Panc1 (cell line): ENCODE results near the gene RPL18. TPM values are rescaled to one million over a fixed set of nuclear protein-coding genes. Genes with fewer than 3 reads are reported as not detected.

ENCODE experiments used
- ATAC-seq: fragments of 200-7000 bp; cut with Tn5 transposase; 2 replicates; pipeline ENCODE4 v1.9.1; 2020; ENCODE audit warnings: mild to moderate bottlenecking, moderate library complexity
- BruUV-seq: library from RNA; stranded (reverse); fragments of 400-500 nt; replicated peaks from 2 replicates; lab custom pipeline; 2021; lab: Mats Ljungman, UMichigan
- CTCF ChIA-PET: fragments of 300-600 bp; sonication (Branson Sonifier 250); formaldehyde crosslinking; loops from one replicate; lab custom pipeline; 2022; ENCODE audit warnings: antibody characterized with exemption; lab: Charles Lee
- POLR2A ChIA-PET: fragments of 300-600 bp; sonication (Branson Sonifier 250); formaldehyde crosslinking; loops from one replicate; lab custom pipeline; 2022; ENCODE audit warnings: antibody characterized with exemption; lab: Charles Lee
- DNase-seq: peaks from one replicate; pipeline ENCODE4 v3.0.0-alpha.2; 2010; ENCODE audit warnings: low read depth, low spot score
- H3K27ac ChIP-seq: 2 replicates; pipeline ENCODE4 v1.5.1; 2011; ENCODE audit warnings: mild to moderate bottlenecking, low read length, inconsistent platforms
- H3K27me3 ChIP-seq: fragments of 200-500 bp; sonication (Bioruptor generic); 2 replicates; pipeline ENCODE4 v1.6.0; 2014; ENCODE audit warnings: low read length, inconsistent platforms; ENCODE audit not compliant: control insufficient read depth, insufficient read depth
- H3K36me3 ChIP-seq: fragments of 200-500 bp; sonication (Bioruptor generic); 2 replicates; pipeline ENCODE4 v1.5.1; 2014; ENCODE audit warnings: inconsistent platforms, mild to moderate bottlenecking, low read length, moderate library complexity; ENCODE audit not compliant: control insufficient read depth, insufficient read depth
- H3K4me1 ChIP-seq: 2 replicates; pipeline ENCODE4 v1.5.1; 2011; ENCODE audit warnings: inconsistent platforms, mild to moderate bottlenecking, low read length, moderate library complexity; ENCODE audit not compliant: control insufficient read depth, insufficient read depth
- H3K4me3 ChIP-seq, 2 experiments: 2 replicates each; pipeline ENCODE4 v1.5.1; 2011 to 2012; ENCODE audit warnings: low read depth in 2 of 2, low read length in 2 of 2, mild to moderate bottlenecking in 2 of 2, inconsistent platforms in 1 of 2, moderate library complexity in 1 of 2
- H3K9me3 ChIP-seq: fragments of 200-500 bp; sonication (Bioruptor generic); 2 replicates; pipeline ENCODE4 v1.5.1; 2014; ENCODE audit warnings: low read depth, mild to moderate bottlenecking, inconsistent platforms, low read length, moderate library complexity; ENCODE audit not compliant: control insufficient read depth, insufficient read depth
- POLR2AphosphoS5 ChIP-seq: IDR thresholded peaks from 2 replicates; pipeline ENCODE4 v1.6.1; 2012; ENCODE audit warnings: mild to moderate bottlenecking, low read depth, low read length, moderate library complexity
- SIN3A ChIP-seq: IDR thresholded peaks from 2 replicates; pipeline ENCODE4 v1.6.1; 2012; ENCODE audit warnings: low read depth, mild to moderate bottlenecking, low read length, moderate library complexity, borderline replicate concordance; ENCODE audit not compliant: insufficient read depth
- TCF7L2 ChIP-seq: IDR thresholded peaks from 2 replicates; pipeline ENCODE4 v1.6.1; 2011; ENCODE audit warnings: mild to moderate bottlenecking, low read depth, low read length, inconsistent platforms
- in situ Hi-C: cut with HindIII; loops from 2 replicates; pipeline ENCODE4 v1.10.0; 2016; ENCODE audit warnings: low sequenced_read_pairs, low pct_unique_long_range_greater_than_20kb
- intact Hi-C: fragments of 100-400 bp; cut with micrococcal nuclease; formaldehyde crosslinking; loops from one replicate; pipeline ENCODE4 v1.10.0; 2022; ENCODE audit not compliant: unreplicated experiment
- total RNA-seq: library from RNA; stranded (reverse); gene quantifications from one replicate; pipeline ENCODE4 v1.2.1, GENCODE V29; 2021; ENCODE audit not compliant: unreplicated experiment
- TF ChIP-seq, protein P1 (sequence below), 2 experiments: IDR thresholded peaks; 2 replicates each; pipeline ENCODE4 v1.6.1; 2011 to 2012; ENCODE audit warnings: low read depth in 2 of 2, control low read depth in 1 of 2, low read length in 1 of 2, mild to moderate bottlenecking in 1 of 2, moderate library complexity in 1 of 2; ENCODE audit not compliant: insufficient read depth in 1 of 2
- TF ChIP-seq, protein P2 (sequence below): fragments of 450-650 bp; IDR thresholded peaks from 2 replicates; pipeline ENCODE4 v1.5.1; 2017; ENCODE audit warnings: mild to moderate bottlenecking

Gene RPL18
- total RNA-seq, 1 experiment from 2014 or later = 670 TPM

GRCh38 chr19:48587387-48587786, 31.6 kb downstream of the RPL18 start:
- no TSS peak for BruUV-seq
- ChIA-PET POLR2A (no interaction called here), CTCF (interaction anchor here (0.6 kb wide), 1 partner anchor 21 kb away, joined by 9 read pairs; no protein-coding TSS in a partner anchor)
- Histone ChIP-seq H3K27ac (no peak overlapping the region), H3K36me3 (no peaks in the 10 kb centered on the region), H3K4me3 (no peak overlapping the region), H3K4me1 (0 out of 2 replicates have a peak, but pooled peaks cover 4% of the 10 kb centered on the region), H3K27me3 (no peaks in the 10 kb centered on the region), H3K9me3 (no peaks in the 10 kb centered on the region)
- intact Hi-C loops (no loop called here), in situ Hi-C loops (no loop called here)
- ATAC-seq (no peak), DNase-seq (no peak)
- TF ChIP-seq SIN3A = no peak
- TF ChIP-seq, protein P1, sequence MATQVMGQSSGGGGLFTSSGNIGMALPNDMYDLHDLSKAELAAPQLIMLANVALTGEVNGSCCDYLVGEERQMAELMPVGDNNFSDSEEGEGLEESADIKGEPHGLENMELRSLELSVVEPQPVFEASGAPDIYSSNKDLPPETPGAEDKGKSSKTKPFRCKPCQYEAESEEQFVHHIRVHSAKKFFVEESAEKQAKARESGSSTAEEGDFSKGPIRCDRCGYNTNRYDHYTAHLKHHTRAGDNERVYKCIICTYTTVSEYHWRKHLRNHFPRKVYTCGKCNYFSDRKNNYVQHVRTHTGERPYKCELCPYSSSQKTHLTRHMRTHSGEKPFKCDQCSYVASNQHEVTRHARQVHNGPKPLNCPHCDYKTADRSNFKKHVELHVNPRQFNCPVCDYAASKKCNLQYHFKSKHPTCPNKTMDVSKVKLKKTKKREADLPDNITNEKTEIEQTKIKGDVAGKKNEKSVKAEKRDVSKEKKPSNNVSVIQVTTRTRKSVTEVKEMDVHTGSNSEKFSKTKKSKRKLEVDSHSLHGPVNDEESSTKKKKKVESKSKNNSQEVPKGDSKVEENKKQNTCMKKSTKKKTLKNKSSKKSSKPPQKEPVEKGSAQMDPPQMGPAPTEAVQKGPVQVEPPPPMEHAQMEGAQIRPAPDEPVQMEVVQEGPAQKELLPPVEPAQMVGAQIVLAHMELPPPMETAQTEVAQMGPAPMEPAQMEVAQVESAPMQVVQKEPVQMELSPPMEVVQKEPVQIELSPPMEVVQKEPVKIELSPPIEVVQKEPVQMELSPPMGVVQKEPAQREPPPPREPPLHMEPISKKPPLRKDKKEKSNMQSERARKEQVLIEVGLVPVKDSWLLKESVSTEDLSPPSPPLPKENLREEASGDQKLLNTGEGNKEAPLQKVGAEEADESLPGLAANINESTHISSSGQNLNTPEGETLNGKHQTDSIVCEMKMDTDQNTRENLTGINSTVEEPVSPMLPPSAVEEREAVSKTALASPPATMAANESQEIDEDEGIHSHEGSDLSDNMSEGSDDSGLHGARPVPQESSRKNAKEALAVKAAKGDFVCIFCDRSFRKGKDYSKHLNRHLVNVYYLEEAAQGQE (IDR thresholded peaks at IDR 0.05; ENCODE audit: insufficient read depth in 1 of 2, low read depth in 2 of 2, low read length in 1 of 2) = no peak
- no peak for TF ChIP-seq TCF7L2
- no peak for TF ChIP-seq POLR2AphosphoS5
- TF ChIP-seq, protein P2, sequence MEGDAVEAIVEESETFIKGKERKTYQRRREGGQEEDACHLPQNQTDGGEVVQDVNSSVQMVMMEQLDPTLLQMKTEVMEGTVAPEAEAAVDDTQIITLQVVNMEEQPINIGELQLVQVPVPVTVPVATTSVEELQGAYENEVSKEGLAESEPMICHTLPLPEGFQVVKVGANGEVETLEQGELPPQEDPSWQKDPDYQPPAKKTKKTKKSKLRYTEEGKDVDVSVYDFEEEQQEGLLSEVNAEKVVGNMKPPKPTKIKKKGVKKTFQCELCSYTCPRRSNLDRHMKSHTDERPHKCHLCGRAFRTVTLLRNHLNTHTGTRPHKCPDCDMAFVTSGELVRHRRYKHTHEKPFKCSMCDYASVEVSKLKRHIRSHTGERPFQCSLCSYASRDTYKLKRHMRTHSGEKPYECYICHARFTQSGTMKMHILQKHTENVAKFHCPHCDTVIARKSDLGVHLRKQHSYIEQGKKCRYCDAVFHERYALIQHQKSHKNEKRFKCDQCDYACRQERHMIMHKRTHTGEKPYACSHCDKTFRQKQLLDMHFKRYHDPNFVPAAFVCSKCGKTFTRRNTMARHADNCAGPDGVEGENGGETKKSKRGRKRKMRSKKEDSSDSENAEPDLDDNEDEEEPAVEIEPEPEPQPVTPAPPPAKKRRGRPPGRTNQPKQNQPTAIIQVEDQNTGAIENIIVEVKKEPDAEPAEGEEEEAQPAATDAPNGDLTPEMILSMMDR = no peak

DNA sequence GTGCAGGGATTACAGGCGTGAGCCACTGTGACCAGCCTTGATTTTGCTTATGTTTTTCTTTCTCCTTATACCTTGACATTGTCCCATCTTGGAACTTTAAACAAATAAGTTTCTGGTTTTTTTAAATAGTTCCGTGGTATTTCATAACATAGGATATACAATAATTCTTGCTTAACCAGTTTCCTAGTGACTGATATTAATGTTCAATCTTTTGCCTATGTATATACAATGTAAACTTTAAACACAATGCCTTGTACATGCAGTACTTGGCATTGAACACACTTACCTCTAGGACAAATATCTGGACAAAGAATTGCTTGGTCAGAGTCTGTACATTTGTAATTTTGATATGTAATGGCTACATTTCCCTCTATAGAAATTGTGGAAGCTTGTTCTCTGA, 36.8 kb downstream of the RPL18 start:
- DNase-seq (no peak), ATAC-seq (no peak)
- Histone ChIP-seq H3K4me1 (0 out of 2 replicates have a peak, but pooled peaks cover 4% of the 10 kb centered on the region), H3K9me3 (no peaks in the 10 kb centered on the region), H3K4me3 (no peak overlapping the region), H3K27ac (no peak overlapping the region), H3K36me3 (no peaks in the 10 kb centered on the region), H3K27me3 (no peaks in the 10 kb centered on the region)
- POLR2A ChIA-PET = interaction anchor here (0.5 to 0.6 kb wide), 2 partner anchors 64 to 248 kb away, joined by 4 to 6 read pairs; no protein-coding TSS in a partner anchor
- TF ChIP-seq, protein P2 = no peak
- TF ChIP-seq POLR2AphosphoS5 (no peak), TCF7L2 (no peak), SIN3A (no peak)
- TF ChIP-seq, protein P1 (IDR thresholded peaks at IDR 0.05; ENCODE audit: insufficient read depth in 1 of 2, low read depth in 2 of 2, low read length in 1 of 2) = no peak
- BruUV-seq = no TSS peak
- intact Hi-C loops (no loop called here), in situ Hi-C loops (no loop called here)
- CTCF ChIA-PET = no interaction called here
